Fibroblast of peridontal ligament (primary cell): Measurements from ENCODE around the gene CEACAM5.
A peak's percentile ranks its signal among the peaks of the same experiment; 100 is the strongest.
"Not testable (repeated sequence)": the region's sequence is repeated elsewhere in the genome, so short reads cannot be mapped to it uniquely, and the experiment has no call there.

Source experiments
- DNase-seq: peaks from one replicate; pipeline ENCODE4 v3.0.0-alpha.2; 2010; ENCODE audit errors: extremely low read depth

Gene CEACAM5

DNA sequence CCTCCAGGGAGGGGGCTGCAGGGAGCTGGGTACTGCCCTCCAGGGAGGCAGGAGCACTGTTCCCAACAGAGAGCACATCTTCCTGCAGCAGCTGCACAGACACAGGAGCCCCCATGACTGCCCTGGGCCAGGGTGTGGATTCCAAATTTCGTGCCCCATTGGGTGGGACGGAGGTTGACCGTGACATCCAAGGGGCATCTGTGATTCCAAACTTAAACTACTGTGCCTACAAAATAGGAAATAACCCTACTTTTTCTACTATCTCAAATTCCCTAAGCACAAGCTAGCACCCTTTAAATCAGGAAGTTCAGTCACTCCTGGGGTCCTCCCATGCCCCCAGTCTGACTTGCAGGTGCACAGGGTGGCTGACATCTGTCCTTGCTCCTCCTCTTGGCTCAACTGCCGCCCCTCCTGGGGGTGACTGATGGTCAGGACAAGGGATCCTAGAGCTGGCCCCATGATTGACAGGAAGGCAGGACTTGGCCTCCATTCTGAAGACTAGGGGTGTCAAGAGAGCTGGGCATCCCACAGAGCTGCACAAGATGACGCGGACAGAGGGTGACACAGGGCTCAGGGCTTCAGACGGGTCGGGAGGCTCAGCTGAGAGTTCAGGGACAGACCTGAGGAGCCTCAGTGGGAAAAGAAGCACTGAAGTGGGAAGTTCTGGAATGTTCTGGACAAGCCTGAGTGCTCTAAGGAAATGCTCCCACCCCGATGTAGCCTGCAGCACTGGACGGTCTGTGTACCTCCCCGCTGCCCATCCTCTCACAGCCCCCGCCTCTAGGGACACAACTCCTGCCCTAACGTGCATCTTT, 7.8 kb upstream of the CEACAM5 start:
- DNase-seq = no peak

DNA sequence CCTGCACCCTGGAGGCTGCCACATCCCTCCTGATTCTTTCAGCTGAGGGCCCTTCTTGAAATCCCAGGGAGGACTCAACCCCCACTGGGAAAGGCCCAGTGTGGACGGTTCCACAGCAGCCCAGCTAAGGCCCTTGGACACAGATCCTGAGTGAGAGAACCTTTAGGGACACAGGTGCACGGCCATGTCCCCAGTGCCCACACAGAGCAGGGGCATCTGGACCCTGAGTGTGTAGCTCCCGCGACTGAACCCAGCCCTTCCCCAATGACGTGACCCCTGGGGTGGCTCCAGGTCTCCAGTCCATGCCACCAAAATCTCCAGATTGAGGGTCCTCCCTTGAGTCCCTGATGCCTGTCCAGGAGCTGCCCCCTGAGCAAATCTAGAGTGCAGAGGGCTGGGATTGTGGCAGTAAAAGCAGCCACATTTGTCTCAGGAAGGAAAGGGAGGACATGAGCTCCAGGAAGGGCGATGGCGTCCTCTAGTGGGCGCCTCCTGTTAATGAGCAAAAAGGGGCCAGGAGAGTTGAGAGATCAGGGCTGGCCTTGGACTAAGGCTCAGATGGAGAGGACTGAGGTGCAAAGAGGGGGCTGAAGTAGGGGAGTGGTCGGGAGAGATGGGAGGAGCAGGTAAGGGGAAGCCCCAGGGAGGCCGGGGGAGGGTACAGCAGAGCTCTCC, 6.9 kb upstream of the CEACAM5 start:
- DNase-seq = no peak

DNA sequence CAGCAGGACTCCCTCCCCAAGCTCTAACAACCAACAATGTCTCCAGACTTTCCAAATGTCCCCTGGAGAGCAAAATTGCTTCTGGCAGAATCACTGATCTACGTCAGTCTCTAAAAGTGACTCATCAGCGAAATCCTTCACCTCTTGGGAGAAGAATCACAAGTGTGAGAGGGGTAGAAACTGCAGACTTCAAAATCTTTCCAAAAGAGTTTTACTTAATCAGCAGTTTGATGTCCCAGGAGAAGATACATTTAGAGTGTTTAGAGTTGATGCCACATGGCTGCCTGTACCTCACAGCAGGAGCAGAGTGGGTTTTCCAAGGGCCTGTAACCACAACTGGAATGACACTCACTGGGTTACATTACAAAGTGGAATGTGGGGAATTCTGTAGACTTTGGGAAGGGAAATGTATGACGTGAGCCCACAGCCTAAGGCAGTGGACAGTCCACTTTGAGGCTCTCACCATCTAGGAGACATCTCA, 6.2 kb upstream of the CEACAM5 start:
- DNase-seq = peak; percentile 47

DNA sequence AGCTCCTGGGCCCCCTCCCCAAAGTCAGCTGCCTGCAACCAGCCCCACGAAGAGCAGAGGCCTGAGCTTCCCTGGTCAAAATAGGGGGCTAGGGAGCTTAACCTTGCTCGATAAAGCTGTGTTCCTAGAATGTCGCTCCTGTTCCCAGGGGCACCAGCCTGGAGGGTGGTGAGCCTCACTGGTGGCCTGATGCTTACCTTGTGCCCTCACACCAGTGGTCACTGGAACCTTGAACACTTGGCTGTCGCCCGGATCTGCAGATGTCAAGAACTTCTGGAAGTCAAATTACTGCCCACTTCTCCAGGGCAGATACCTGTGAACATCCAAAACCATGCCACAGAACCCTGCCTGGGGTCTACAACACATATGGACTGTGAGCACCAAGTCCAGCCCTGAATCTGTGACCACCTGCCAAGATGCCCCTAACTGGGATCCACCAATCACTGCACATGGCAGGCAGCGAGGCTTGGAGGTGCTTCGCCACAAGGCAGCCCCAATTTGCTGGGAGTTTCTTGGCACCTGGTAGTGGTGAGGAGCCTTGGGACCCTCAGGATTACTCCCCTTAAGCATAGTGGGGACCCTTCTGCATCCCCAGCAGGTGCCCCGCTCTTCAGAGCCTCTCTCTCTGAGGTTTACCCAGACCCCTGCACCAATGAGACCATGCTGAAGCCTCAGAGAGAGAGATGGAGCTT, 4.7 kb upstream of the CEACAM5 start:
- DNase-seq = no peak

DNA sequence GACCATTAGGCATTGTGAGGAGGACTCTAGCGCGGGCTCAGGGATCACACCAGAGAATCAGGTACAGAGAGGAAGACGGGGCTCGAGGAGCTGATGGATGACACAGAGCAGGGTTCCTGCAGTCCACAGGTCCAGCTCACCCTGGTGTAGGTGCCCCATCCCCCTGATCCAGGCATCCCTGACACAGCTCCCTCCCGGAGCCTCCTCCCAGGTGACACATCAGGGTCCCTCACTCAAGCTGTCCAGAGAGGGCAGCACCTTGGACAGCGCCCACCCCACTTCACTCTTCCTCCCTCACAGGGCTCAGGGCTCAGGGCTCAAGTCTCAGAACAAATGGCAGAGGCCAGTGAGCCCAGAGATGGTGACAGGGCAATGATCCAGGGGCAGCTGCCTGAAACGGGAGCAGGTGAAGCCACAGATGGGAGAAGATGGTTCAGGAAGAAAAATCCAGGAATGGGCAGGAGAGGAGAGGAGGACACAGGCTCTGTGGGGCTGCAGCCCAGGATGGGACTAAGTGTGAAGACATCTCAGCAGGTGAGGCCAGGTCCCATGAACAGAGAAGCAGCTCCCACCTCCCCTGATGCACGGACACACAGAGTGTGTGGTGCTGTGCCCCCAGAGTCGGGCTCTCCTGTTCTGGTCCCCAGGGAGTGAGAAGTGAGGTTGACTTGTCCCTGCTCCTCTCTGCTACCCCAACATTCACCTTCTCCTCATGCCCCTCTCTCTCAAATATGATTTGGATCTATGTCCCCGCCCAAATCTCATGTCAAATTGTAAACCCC, 2.8 kb upstream of the CEACAM5 start:
- peak; percentile 4 for DNase-seq

DNA sequence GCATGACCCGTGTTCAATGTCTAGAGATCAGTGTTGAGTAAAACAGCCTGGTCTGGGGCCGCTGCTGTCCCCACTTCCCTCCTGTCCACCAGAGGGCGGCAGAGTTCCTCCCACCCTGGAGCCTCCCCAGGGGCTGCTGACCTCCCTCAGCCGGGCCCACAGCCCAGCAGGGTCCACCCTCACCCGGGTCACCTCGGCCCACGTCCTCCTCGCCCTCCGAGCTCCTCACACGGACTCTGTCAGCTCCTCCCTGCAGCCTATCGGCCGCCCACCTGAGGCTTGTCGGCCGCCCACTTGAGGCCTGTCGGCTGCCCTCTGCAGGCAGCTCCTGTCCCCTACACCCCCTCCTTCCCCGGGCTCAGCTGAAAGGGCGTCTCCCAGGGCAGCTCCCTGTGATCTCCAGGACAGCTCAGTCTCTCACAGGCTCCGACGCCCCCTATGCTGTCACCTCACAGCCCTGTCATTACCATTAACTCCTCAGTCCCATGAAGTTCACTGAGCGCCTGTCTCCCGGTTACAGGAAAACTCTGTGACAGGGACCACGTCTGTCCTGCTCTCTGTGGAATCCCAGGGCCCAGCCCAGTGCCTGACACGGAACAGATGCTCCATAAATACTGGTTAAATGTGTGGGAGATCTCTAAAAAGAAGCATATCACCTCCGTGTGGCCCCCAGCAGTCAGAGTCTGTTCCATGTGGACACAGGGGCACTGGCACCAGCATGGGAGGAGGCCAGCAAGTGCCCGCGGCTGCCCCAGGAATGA, 1.5 kb upstream of the CEACAM5 start:
- DNase-seq = no peak

DNA sequence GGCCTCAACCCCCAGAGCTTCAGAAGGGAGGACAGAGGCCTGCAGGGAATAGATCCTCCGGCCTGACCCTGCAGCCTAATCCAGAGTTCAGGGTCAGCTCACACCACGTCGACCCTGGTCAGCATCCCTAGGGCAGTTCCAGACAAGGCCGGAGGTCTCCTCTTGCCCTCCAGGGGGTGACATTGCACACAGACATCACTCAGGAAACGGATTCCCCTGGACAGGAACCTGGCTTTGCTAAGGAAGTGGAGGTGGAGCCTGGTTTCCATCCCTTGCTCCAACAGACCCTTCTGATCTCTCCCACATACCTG, 969 bp upstream of the CEACAM5 start:
- DNase-seq = no peak

DNA sequence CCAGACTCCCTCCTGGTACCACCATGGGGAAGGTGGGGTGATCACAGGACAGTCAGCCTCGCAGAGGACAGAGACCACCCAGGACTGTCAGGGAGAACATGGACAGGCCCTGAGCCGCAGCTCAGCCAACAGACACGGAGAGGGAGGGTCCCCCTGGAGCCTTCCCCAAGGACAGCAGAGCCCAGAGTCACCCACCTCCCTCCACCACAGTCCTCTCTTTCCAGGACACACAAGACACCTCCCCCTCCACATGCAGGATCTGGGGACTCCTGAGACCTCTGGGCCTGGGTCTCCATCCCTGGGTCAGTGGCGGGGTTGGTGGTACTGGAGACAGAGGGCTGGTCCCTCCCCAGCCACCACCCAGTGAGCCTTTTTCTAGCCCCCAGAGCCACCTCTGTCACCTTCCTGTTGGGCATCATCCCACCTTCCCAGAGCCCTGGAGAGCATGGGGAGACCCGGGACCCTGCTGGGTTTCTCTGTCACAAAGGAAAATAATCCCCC, 505 bp upstream of the CEACAM5 start:
- no peak for DNase-seq

DNA sequence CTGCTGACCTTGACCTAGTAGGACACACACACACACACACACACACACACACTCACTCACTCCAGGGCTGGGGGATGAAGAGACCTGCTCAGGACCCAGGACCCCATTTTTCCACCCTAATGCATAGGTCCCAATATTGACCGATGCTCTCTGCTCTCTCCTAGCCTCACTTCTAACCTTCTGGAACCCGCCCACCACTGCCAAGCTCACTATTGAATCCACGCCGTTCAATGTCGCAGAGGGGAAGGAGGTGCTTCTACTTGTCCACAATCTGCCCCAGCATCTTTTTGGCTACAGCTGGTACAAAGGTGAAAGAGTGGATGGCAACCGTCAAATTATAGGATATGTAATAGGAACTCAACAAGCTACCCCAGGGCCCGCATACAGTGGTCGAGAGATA, 1.1 kb downstream of the CEACAM5 start:
- DNase-seq = not testable (repeated sequence)

DNA sequence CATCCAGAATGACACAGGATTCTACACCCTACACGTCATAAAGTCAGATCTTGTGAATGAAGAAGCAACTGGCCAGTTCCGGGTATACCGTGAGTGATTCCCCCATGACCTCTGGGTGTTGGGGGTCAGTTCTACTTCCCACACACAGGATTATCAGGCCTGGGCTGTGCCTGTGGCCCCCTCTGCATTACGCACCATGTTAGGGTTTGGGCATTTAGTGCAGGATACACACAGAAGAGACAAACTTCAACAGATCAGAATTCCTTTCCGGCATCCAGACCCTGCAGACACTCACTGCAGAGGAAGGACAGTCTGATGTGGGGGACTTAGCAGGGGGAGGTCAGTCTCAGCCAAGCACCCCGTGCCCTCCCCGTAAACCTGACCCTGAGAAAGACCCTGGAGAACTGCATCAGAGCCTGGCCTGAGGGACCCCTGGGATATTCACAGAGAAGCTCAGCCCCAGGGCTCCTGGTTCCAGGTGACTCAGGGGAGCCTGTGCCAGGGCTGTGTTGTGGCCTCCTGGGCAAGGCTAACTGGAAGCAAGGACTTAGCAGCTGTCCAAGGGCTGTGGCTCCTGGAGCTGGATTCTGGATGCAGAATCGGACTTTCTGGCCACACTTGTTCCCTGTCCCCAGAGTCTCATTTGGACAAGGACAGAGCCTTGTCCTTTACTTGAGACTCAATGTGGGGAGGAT, 1.7 kb downstream of the CEACAM5 start:
- no peak for DNase-seq

DNA sequence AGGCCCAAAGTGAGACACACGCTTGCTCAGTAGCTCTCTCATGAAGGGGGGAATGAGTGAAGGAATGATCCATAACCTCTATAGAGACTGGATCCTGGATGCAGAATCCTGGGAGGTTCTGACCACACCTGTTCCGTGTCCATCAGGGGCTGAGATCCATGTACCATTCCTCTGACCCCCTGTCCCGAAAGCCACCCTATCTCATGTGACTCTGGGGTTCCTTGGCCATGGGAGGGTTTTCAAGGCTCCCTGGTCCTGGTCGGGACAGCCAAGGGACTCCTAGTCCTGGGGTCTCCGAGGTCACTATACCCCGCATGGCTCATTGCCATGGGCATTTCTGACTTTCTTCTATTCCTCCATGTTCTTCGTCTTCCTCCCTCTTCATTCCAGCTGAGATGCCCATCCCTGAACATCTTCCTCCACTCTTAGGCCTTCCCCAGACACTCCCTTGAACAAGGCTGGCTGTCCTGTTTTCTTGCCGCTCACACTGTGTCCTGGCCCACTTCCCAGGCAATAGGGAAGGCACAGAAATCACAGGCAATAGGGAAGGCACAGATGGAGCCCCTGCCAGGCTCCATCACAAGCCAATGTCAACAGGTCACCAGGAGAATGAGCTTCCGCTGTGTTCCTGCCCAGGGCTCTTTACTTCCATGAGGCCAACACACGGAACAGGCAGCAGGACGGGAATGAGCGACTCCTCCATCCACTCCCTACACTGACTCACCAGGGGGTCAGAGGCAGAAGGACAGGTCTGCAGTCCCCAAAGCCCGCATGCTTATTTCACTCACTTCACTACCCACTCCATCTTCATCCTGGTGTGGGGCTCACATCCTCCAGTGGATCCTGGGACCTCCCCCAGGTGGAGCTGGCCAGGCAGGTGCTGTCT, 3.2 kb downstream of the CEACAM5 start:
- no peak for DNase-seq

DNA sequence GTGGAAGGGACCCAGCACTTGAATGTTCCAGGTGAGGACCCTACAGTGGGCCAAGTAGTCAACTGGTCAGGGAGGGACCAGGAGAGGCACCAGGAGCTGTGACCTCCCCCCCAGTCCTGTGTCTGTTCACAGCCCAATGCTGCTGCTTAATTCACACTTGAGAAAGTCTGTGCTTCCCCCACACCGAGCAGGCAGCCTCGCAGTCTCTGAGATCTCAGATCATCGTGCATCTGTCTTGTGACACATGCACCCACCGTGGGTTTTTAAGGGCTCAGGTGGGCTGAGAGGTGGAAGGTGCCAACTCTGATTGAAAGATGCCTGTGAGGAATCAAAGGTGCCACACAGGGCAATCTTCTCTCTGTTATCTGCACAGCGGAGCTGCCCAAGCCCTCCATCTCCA, 6.2 kb downstream of the CEACAM5 start:
- DNase-seq = no peak

DNA sequence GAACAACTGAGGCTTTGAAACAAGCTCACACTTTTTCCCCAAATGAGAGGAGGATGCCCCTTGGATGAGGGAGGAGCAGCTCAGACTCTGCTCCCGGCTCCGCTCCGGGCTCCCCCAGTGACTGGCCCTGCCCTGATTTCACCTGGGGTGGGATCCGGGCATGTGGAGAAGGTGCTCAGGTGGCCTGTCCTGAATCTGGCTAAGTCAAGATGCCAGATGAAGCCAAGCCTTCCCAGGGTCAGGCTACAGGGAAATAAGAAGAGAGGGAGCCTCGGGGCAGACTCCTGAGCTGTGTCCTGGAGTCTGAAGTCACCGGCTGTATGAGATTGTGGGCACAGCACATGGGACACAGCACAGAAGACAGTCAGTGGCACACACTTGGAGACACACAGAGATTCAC, 10.3 kb downstream of the CEACAM5 start:
- DNase-seq = no peak

DNA sequence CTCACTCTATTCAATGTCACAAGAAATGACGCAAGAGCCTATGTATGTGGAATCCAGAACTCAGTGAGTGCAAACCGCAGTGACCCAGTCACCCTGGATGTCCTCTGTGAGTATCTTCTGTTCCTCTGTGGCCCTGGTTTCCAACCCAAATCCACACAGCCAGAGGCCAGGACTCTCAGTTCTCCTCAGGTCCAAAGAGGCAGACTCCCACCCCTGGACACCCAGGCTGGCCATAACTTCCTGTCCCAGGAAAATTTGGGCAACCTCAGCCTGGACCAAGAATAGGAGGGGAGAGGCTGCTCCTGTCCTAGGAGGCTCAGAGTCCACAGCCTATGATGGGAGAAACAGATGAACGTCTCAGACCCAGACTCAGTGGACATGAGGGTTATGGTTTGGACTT, 11.7 kb downstream of the CEACAM5 start:
- no peak for DNase-seq

DNA sequence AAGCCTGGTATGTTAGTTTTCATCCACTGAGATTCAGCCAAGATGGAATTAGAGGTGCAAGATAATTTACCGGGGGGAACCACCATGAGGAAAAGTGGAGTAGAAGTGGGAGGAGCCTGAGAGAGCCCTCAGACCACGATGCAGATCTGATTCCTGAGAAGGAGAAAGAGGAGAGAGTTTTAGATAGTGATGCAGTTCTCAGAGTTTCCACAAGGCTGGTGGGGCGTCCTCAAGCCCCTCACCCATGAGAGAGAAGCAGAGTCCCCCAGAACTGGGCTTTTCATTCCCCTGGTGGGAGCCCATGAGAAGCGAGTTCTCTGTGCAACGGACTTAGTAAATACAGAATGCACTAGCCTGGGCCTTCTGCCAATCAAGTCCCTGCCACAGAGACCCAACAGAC, 18.1 kb downstream of the CEACAM5 start:
- DNase-seq = no peak

DNA sequence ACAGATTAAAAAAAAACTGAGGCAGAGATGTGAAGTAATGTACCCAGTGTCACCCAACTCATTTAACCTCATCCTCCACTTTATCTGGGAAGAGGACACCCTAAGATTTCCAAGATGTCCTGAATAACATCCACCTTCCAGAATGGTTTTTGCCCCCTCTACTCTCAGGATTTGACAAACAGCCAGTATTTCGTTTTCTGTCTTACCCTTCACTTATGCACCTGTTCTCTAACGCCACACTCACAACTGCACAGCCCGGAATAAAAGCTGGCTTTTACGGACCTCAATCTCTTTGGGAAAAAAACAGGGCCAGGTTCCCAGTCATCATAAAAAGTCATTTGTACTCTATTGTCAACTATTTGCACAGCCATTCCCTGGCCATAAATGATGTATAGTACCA, 25.7 kb downstream of the CEACAM5 start:
- no peak for DNase-seq

DNA sequence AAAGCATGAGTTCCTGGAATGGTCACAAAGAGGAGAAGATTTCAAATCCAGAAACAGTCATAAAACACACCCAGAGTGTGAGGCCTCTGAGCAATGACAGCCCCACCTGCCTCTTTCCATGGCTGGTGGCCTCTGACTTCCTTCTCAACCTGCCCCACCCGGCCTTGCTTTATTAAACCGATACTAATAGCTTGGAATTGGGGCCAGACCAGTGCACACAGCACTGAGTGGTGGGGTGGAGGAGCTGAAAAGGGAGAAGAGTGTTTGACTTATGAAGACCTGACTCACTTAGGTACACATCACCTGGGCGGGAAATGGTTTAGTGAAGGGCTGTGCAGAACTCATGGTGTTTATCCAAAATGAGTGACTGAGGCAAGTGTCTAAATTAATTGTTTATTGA, 26.2 kb downstream of the CEACAM5 start:
- DNase-seq = no peak

DNA sequence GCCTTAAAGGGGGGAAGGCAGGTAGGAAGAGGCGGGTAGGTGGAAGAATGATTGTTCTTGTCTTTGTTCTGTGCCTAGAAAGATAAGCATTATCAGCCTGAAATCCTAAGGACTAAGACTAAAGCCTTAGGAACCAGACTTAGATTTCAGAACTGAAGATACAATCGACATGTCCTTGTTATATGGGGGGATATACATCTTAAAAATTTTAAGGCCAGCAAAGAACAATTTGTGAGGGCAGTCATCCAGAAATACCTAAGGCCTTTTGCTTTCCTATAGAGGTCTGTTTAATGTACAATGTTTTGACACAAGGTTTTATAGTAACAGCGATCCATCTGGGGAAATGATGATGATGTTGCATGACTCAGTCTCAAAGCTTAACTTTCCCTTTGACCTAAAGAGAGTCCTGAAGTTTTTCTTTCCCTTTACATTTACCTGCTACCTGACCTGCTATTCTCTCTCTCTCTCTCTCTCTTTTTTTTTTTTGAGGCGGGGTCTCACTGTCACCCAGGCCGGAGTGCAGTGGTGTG, 26.7 kb downstream of the CEACAM5 start:
- no peak for DNase-seq

DNA sequence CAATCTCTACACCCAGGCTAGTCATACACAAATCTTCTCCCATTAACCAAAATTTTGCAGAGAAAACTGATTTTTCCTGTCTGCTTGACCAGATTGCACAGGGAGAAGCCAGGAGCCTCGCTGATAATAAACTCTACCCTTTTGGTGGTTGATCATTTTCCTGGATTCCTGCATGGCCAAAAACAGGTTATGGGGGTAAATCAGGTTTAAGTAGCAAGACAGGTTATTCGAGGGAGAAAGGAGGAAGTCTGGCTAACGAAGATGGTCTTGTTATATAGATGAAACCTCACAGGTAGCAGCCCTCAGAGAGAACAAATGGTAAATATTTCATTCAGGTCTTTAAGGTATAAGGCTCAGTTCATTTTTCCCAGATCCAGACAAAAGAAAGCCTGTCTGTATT, 30.9 kb downstream of the CEACAM5 start:
- DNase-seq = no peak
